ENCODE results near the gene GDPD5.
"Not testable (repeated sequence)": the region's sequence is repeated elsewhere in the genome, so short reads cannot be mapped to it uniquely, and the experiment has no call there.

Gene GDPD5

DNA sequence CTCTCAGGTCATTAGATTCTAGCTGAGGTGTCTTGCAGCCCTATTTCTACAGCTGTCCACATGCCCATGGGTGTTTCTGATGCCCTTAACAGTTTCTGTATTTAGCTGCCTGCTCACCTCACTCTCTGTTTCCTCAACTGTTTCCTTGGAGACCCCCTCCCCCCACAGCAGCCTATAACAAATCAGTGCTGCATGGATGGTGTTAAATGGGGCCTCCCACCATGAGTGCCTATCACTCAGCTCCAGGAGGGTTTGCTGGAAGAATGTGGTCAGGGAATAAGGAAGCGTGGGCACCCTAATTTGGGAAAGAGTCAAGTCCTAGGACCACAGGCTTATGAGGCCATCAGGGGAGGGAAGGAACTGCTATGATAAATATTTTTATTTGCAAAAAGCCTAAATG lies 101.3 kb downstream of the GDPD5 start:
- peak; percentile 75 for DNase-seq

DNA sequence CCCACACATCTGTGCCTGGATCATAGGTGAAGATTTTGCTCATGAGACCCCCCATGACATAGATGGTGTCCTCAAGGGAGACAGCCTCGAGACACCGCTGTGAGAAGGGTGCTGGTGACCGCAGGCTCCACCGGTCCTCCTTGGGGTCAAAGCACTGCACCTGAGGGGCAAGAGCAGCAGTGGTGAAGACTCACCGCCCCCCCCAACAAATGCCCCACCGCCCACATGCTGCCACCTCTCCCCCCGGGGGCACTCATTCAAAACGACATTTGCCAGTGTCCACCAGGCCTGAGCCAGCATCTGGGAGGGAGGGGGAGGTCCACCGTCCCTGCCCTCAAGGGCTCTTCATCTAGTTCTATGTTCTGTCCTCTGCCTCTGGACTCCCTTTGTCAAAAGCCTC lies 102.0 kb downstream of the GDPD5 start:
- no peak for DNase-seq

GRCh38 chr11:75422248-75423231 lies 103.2 kb downstream of the GDPD5 start:
- peak; percentile 73 for DNase-seq

DNA sequence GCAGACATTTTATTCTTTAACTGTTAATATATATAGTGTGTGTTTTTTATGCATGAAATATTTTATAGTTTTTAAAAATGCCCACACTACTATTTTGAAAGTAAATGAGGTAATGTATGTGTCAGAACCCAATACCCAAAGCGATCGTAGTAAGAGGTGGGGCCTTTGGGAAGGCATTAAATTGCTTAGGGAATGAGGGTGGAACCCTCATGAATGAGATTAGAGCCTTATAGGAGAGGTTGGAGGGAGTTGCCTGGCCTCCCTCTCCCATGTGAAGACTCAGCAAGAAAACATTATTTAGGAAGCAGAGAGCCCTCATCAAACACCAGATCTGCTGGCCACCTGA lies 103.9 kb downstream of the GDPD5 start:
- no peak for DNase-seq

DNA sequence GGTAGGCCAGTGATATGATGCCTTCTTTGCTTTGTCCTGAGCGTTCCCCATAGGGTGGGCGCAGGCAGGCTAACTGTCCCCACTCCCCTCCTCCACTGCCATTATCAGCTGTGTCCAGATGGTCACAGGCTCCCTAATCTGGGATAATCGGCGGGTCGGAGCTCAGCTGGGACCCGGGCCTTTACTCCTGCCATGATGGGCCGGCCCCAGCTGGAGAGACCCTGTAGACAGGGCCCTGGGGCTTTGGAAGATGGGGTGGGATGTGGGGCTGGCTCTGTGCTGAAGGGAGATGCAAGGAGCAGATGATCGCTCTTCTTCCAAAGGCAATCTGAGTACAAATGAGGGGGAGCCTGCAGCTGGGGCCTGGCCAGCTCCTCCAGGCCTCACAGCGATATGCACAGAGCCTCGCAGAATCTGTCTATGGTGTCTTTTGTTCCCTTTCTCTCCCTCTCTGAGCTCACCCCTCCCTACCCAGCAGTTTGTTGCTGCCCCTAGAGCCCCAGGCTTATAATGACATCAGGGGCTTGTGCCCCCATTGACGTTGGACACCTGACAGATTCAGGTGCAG lies 104.6 kb downstream of the GDPD5 start:
- DNase-seq = no peak

- no peak for DNase-seq
Observed at GRCh38 chr11:75420224-75421034, 105.3 kb downstream of the GDPD5 start.

DNA sequence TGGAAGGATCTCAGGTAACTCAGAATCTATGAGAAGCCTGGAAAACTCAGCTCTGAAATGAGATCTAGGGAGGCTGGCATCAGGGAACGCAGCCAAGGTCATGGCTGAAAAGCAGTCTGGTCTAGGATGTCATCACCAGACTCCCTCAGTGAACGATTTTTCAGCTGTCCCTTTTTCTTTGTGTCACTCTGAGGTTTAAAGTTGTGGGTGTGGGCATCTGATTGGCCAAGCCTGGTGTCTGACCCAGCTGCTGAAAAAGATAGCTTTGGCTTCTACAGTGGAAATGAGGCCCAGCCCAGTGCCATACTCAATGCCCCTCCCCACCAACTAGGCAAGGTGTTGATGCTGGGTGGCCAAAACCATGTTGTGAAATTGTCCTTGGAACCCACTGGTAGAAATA lies 111.9 kb downstream of the GDPD5 start:
- no peak for DNase-seq

GRCh38 chr11:75413146-75413545 lies 112.6 kb downstream of the GDPD5 start:
- not testable (repeated sequence) for DNase-seq

- DNase-seq = not testable (repeated sequence)
Observed at GRCh38 chr11:75409971-75410370, 115.8 kb downstream of the GDPD5 start.

GRCh38 chr11:75408957-75409219 lies 116.9 kb downstream of the GDPD5 start:
- DNase-seq = no peak

DNA sequence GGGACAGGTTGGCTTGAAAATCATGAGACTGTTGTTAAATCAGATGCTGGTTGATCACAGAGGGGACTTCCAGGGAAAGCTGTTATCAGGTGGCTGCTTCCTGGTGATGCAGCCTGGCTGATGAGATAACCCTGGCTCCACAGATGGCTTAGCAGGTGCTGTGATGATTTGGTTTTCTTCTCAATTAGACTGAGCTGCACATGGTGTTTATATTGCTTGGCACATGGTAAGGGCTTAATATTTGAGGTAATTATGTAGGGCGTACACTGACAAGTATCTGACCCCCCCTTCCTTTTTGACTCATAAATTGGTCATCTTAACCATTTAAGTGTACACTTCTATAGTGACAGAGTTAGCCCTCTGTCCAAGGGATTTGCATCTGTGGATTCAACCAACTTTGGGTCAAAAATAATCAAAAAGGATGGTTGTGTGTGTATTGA lies 119.4 kb downstream of the GDPD5 start:
- no peak for DNase-seq

GRCh38 chr11:75403983-75404658 lies 121.6 kb downstream of the GDPD5 start:
- DNase-seq = no peak

- DNase-seq = no peak
Observed at GRCh38 chr11:75403037-75403436, 122.7 kb downstream of the GDPD5 start.

- DNase-seq = no peak
Observed at GRCh38 chr11:75402002-75402773, 123.6 kb downstream of the GDPD5 start.

DNA sequence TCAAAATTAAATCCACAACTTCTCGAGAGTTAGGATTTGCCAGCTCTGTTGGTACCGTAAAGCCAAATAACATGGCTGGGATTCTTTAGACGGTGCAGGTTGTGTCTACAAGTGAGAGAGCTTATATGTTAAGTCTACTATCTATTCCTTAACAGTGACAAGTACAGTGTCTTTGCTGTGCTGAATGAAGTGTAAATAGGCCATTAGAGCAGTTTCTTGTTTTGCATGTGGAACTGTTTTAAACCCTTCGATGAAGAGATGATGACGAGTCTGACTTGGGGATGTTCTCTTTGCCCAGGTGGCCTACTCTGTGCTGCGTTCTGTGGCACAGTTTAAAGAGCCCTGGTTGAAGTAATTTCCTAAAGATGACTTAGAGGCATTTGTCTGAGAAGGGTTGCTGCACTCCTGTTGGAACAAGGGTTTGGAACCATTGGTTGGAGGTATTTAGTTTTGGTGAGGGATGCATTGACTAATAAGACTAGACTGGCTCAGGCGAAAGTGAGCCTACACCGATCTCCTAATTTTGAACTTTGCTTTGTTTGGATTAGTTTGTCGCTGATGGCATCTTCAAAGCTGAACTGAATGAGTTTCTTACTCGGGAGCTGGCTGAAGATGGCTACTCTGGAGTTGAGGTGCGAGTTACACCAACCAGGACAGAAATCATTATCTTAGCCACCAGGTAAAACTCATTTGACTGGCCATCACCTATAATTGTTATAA lies 125.4 kb downstream of the GDPD5 start:
- DNase-seq = no peak

DNA sequence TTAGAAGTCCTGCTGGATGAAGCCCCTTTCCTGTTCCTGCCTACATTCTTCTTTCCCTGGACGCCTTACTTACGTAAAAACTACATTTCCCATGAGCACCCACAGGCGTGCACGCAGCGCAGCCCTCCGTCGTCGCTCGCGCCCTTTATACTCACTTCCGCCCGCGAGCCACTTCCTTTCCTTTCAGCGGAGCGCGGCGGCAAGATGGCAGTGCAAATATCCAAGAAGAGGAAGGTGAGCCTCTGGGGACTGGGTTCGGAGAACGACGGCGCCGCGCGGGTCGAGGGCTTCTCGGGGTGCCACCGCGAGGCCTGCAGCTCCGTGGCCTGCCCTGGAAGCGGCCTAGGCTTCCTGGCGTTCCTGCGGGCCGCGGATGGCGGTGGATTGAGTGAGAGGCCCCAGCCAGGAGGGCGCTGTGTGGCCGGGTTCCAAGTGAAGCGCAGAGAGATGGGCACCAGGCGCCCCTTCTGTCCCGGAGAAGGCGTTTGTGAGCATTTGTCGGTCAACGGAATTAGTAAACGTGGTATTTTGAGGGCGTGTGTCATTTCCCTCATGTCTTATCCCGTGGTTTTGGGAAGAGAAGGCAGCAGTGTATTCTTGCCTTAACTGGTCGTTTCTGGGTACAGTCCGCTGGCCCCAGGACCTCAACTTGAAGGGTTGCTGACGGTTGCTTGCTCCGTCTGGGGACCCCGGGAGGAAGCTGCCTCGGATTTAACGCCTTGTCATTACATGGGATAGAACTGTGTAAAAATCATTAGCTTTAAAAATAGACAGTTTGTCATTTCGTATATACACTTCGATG lies 126.2 kb downstream of the GDPD5 start, which contains the start of gene RPS3:
Gene RPS3 (plus strand): TSS at position 175 of the 802 bp plus-strand sequence. CDS start 30 bp downstream, at position 205.
- DNase-seq = peak; percentile 96

- DNase-seq = no peak
Observed at GRCh38 chr11:75398906-75399305, 126.8 kb downstream of the GDPD5 start.

GRCh38 chr11:75394085-75394840 lies 131.5 kb downstream of the GDPD5 start:
- no peak for DNase-seq

- no peak for DNase-seq
Observed at GRCh38 chr11:75389925-75390324, 135.8 kb downstream of the GDPD5 start.

GRCh38 chr11:75389276-75389605 lies 136.5 kb downstream of the GDPD5 start:
- DNase-seq = no peak

All from DMS79 treated with DMSO at 0.1 percent for 48 hours (cell line).